ENCODE data around the gene E4F1. TPM values are rescaled to one million over a fixed set of nuclear protein-coding genes. Genes with fewer than 3 reads are reported as not detected.

Gene E4F1
- total and polyA plus RNA-seq, 2 of the 13 experiments (the other 11 are each of a cell fraction or from before 2014, with no cell fraction given), result 13.8 to 19.5 TPM

DNA sequence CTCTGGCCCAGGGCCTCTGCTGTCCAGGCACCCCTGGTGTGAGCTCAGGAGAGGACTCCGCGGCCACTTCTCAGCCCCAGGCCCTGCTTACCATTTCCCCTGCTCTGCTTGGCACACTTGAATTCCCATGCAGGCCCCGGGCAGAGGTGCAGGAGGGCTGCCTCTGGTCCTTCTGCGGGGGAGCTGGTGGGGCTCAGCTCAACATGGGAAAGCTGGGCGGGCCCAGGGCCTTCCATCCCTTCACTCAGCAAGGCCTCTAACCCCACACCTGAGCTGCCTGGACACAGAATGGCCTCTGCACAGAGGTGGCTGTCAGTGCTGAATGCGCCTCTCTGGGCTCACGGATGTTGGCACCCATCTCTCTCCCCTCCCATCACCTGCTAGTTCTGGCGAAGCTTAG lies 57.1 kb downstream of the E4F1 start:
- Histone ChIP-seq H4K20me1 (ENCODE audit: insufficient read depth, low read length) (no peaks in the 10 kb centered on the region), H3K79me2 (ENCODE audit: insufficient read depth, low read length) (no peaks in the 10 kb centered on the region), H3K9ac (ENCODE audit: insufficient read depth, low read depth, low read length) (no peak overlapping the region), H3K4me1 (ENCODE audit: insufficient read depth, low read length) (peaks cover 27% of the 10 kb centered on the region; the same call in 1 of the 2 replicates), H3K4me2 (ENCODE audit: low read depth, low read length) (no peak overlapping the region), H2AFZ (ENCODE audit: low read length) (no peak overlapping the region), H3K4me3 (replicated peaks in 1 of 3; ENCODE audit: insufficient read depth in 1 of 3, low read depth in 2 of 3, low read length in 3 of 3) (no peak overlapping the region), H3K27ac (ENCODE audit: extremely low read length, insufficient read depth, low read length) (no peak overlapping the region), H3K9me3 (ENCODE audit: low read length) (no peaks in the 10 kb centered on the region), H3K36me3 (replicated peaks in 1 of 2; ENCODE audit: control insufficient read depth in 1 of 2, insufficient read depth in 2 of 2, low read length in 2 of 2) (no peaks in the 10 kb centered on the region), H3K27me3 (ENCODE audit: control insufficient read depth in 1 of 2, insufficient read depth in 2 of 2, low read length in 2 of 2) (peaks cover 37 to 88% of the 10 kb centered on the region in 2 experiments)
- ATAC-seq (no peak), FAIRE-seq (no peak), DNase-seq (ENCODE audit: low spot score) (no peak)
- no TSS peak for BruUV-seq (replicated peaks)
- TF ChIP-seq RELA (CRISPR knock-in tag; IDR thresholded peaks at IDR 0.05) (no peak), HNRNPL (IDR thresholded peaks at IDR 0.05; ENCODE audit: low read depth, low read length) (no peak)
- in situ Hi-C loops (cut with HindIII; ENCODE audit: extremely low pct_ligation_motif_present, low pct_unique_long_range_greater_than_20kb) (no loop called here), intact Hi-C loops (cut with micrococcal nuclease; ENCODE audit: unreplicated experiment) (no loop called here)
- WGBS (ENCODE audit: low lambda C conversion rate), result no CpG with 5 or more reads among the region's 8 CpGs
- CTCF ChIA-PET (ENCODE audit: low intra/inter-chr PET ratio, low total read pairs), result no interaction called here
- POLR2A ChIA-PET, result no interaction called here

DNA sequence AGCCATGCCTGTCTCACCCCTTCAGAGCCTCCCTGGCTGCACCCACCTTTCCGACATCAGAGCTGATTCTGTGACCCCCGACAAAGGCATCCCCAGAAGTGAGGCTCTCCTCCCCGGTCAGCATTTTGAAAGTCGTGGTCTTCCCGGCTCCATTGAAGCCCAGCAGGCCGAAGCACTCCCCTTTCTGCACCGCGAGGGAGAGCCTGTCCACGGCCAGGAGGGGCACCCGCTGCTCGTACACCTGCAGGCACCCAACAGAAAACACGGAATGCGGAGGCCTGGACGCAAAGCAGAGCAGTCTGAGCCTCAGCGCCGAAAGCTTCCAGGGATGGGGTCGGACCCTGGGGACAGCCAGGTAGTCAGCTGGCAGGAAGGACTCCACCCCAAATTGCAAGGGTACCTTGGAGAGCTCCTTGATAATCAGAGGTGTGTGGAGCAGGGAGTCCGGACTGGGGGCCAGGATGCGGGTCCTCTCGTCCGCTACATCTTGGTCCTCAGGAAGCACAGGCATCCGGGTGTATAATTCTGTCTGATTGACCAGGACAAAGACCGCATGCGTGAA lies 57.7 kb downstream of the E4F1 start:
- H4K20me1 ChIP-seq (ENCODE audit: insufficient read depth, low read length), result no peaks in the 10 kb centered on the region
- no peaks in the 10 kb centered on the region for H3K9me3 ChIP-seq (ENCODE audit: low read length)
- intact Hi-C loops (cut with micrococcal nuclease; ENCODE audit: unreplicated experiment), result no loop called here
- peaks cover 37 to 88% of the 10 kb centered on the region in 2 experiments; a peak in 4 of 5 replicates for H3K27me3 ChIP-seq (ENCODE audit: control insufficient read depth in 1 of 2, insufficient read depth in 2 of 2, low read length in 2 of 2)
- TF ChIP-seq ZNF557 (CRISPR knock-in tag; IDR thresholded peaks at IDR 0.05) (no peak), ATRX (CRISPR knock-in tag; IDR thresholded peaks at IDR 0.05; ENCODE audit: borderline replicate concordance) (no peak), MIER2 (CRISPR knock-in tag; IDR thresholded peaks at IDR 0.05) (0 out of 2 replicates have a peak, but pooled peaks have one; percentile 31)
- TF ChIP-seq, protein P1, sequence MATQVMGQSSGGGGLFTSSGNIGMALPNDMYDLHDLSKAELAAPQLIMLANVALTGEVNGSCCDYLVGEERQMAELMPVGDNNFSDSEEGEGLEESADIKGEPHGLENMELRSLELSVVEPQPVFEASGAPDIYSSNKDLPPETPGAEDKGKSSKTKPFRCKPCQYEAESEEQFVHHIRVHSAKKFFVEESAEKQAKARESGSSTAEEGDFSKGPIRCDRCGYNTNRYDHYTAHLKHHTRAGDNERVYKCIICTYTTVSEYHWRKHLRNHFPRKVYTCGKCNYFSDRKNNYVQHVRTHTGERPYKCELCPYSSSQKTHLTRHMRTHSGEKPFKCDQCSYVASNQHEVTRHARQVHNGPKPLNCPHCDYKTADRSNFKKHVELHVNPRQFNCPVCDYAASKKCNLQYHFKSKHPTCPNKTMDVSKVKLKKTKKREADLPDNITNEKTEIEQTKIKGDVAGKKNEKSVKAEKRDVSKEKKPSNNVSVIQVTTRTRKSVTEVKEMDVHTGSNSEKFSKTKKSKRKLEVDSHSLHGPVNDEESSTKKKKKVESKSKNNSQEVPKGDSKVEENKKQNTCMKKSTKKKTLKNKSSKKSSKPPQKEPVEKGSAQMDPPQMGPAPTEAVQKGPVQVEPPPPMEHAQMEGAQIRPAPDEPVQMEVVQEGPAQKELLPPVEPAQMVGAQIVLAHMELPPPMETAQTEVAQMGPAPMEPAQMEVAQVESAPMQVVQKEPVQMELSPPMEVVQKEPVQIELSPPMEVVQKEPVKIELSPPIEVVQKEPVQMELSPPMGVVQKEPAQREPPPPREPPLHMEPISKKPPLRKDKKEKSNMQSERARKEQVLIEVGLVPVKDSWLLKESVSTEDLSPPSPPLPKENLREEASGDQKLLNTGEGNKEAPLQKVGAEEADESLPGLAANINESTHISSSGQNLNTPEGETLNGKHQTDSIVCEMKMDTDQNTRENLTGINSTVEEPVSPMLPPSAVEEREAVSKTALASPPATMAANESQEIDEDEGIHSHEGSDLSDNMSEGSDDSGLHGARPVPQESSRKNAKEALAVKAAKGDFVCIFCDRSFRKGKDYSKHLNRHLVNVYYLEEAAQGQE (IDR thresholded peaks at IDR 0.05; ENCODE audit: borderline replicate concordance in 1 of 2, low read depth in 1 of 2, low read length in 2 of 2), result peak; percentile 29 to 86
- no peak overlapping the region for H3K9ac ChIP-seq (ENCODE audit: insufficient read depth, low read depth, low read length)
- 16% methylated on average over 9 of the region's 24 CpGs for WGBS (ENCODE audit: low lambda C conversion rate)
- H3K27ac ChIP-seq (ENCODE audit: extremely low read length, insufficient read depth, low read length), result no peak overlapping the region
- DNase-seq (ENCODE audit: low spot score) (no peak), FAIRE-seq (no peak), ATAC-seq (no peak)
- H3K4me2 ChIP-seq (ENCODE audit: low read depth, low read length), result no peak overlapping the region
- ChIA-PET POLR2A (no interaction called here), CTCF (ENCODE audit: low intra/inter-chr PET ratio, low total read pairs) (no interaction called here)
- no TSS peak for BruUV-seq (replicated peaks)
- H3K79me2 ChIP-seq (ENCODE audit: insufficient read depth, low read length), result no peaks in the 10 kb centered on the region
- no peak overlapping the region for H2AFZ ChIP-seq (ENCODE audit: low read length)
- no peaks in the 10 kb centered on the region for H3K36me3 ChIP-seq (replicated peaks in 1 of 2; ENCODE audit: control insufficient read depth in 1 of 2, insufficient read depth in 2 of 2, low read length in 2 of 2)
- H3K4me3 ChIP-seq (replicated peaks in 1 of 3; ENCODE audit: insufficient read depth in 1 of 3, low read depth in 2 of 3, low read length in 3 of 3), result no peak overlapping the region
- in situ Hi-C loops (cut with HindIII; ENCODE audit: extremely low pct_ligation_motif_present, low pct_unique_long_range_greater_than_20kb), result no loop called here
- H3K4me1 ChIP-seq (ENCODE audit: insufficient read depth, low read length), result peaks cover 21% of the 10 kb centered on the region; the same call in 1 of the 2 replicates
